ENCODE data around the gene ARHGAP42.

DNA sequence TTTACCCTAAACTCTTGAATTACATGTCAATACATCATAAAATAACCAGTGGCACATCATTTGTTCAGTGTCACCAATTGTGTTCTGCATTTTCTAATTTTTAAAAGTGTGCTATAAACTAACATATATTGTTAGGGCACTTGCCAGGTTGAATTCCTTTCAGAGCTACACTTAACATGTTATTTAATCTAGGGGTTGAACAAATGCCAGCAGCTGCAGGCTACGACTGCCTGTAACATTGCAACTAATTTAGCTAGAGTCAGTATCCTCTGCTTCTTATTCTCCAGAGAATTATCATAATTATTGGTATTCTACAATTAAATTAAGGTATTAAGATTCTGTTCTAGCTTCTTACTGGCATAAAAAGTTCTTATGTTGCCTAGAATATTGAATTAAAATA, 46.4 kb upstream of the ARHGAP42 start:
- TF ChIP-seq, protein P1, sequence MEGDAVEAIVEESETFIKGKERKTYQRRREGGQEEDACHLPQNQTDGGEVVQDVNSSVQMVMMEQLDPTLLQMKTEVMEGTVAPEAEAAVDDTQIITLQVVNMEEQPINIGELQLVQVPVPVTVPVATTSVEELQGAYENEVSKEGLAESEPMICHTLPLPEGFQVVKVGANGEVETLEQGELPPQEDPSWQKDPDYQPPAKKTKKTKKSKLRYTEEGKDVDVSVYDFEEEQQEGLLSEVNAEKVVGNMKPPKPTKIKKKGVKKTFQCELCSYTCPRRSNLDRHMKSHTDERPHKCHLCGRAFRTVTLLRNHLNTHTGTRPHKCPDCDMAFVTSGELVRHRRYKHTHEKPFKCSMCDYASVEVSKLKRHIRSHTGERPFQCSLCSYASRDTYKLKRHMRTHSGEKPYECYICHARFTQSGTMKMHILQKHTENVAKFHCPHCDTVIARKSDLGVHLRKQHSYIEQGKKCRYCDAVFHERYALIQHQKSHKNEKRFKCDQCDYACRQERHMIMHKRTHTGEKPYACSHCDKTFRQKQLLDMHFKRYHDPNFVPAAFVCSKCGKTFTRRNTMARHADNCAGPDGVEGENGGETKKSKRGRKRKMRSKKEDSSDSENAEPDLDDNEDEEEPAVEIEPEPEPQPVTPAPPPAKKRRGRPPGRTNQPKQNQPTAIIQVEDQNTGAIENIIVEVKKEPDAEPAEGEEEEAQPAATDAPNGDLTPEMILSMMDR (IDR thresholded peaks at IDR 0.05; ENCODE audit: insufficient read depth, low read depth, low read length): no peak
- TF ChIP-seq EZH2 (IDR thresholded peaks at IDR 0.05; ENCODE audit: insufficient read depth, low read length): no peak
